Esophagus squamous epithelium (tissue), 4 donors: ENCODE data around the gene IGFBP7.

Experiments used
- POLR2A ChIP-seq, 4 donors: fragments of 450-650 bp; IDR thresholded peaks; one replicate each; pipeline ENCODE4 v1.6.1; 2017; ENCODE audit warnings: antibody characterized with exemption in 4 of 4, mild to moderate bottlenecking in 4 of 4, moderate library complexity in 3 of 4
- TF ChIP-seq, protein P1 (sequence below), 6 experiments: fragments of 450-650 bp in 4 of 6; fragments of 200-600 bp in 2 of 6; sonication (generic) in 2 of 6; IDR thresholded peaks; one replicate each; pipeline ENCODE4 v1.5.1; 2016 to 2019; ENCODE audit warnings: antibody characterized with exemption in 6 of 6, mild to moderate bottlenecking in 4 of 6, moderate library complexity in 4 of 6

DNA sequence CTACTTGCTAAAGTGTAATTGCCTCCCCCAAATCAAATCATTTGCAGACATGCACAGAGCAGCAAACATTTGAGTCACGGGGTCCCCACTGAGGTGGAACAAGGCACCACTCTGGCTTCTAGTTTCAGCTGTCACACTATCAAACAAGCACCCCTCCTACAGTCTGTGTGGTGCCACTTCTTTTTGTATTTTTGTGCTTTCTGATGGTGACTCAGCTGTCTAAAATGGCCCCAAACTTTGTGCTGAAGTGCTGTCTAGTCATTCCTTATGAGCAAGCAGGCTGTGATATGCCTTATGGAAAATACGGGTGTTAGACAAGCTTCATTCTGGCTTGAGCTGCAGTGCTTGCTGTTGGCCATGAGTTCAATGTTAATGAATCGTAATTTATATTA lies 15.4 kb downstream of the IGFBP7 start:
- TF ChIP-seq, protein P1, sequence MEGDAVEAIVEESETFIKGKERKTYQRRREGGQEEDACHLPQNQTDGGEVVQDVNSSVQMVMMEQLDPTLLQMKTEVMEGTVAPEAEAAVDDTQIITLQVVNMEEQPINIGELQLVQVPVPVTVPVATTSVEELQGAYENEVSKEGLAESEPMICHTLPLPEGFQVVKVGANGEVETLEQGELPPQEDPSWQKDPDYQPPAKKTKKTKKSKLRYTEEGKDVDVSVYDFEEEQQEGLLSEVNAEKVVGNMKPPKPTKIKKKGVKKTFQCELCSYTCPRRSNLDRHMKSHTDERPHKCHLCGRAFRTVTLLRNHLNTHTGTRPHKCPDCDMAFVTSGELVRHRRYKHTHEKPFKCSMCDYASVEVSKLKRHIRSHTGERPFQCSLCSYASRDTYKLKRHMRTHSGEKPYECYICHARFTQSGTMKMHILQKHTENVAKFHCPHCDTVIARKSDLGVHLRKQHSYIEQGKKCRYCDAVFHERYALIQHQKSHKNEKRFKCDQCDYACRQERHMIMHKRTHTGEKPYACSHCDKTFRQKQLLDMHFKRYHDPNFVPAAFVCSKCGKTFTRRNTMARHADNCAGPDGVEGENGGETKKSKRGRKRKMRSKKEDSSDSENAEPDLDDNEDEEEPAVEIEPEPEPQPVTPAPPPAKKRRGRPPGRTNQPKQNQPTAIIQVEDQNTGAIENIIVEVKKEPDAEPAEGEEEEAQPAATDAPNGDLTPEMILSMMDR (IDR thresholded peaks at IDR 0.05), result no peak
- no peak for TF ChIP-seq POLR2A (IDR thresholded peaks at IDR 0.05)
